ENCODE data around the gene ANKRD35. TPM values are rescaled to one million over a fixed set of nuclear protein-coding genes. Genes with fewer than 3 reads are reported as not detected.
"Not testable (repeated sequence)": the region's sequence is repeated elsewhere in the genome, so short reads cannot be mapped to it uniquely, and the experiment has no call there.

ANKRD35 gene
- total RNA-seq, 2 experiments from 2014 or later: 0.40 to 0.42 TPM

DNA sequence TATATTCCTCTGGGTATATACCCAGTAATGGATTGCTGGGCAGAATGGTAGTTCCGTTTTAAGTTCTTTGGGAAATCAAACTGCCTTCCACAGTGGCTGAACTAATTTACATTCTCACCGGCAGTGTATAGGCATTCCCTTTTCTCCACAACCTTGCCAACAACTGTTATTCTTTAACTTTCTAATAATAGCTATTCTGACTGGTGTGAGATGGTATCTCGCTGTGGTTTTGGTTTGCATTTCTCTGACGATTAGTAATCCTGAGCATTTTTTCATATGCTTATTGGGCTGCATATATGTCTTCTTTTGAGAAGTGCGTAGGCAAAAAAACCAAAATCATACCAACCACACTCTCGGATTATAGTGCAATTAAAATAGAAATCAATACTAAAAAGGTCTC, 67.6 kb downstream of the ANKRD35 start:
- H3K36me3 Mint-ChIP-seq (ENCODE audit: low read depth); H3K4me1 Mint-ChIP-seq; DNase-seq; H3K27me3 Mint-ChIP-seq; H3K9me3 Mint-ChIP-seq; H3K4me3 Mint-ChIP-seq; POLR2A ChIA-PET; H3K27ac Mint-ChIP-seq; CTCF ChIA-PET: not testable (repeated sequence)

Small RNAs within 50 kb of the gene (microRNA-seq; reads per million reads assigned to microRNA genes)
- not detected for gene MIR6736 (ENCODE audit: borderline microRNAs expressed, borderline replicate concordance)

Other genes with a start within 250 kb of the ANKRD35 start
- gene PDZK1, start 178.5 kb downstream of the ANKRD35 start, total RNA-seq: under 1 TPM; 0.25 to 0.42 TPM
- gene CD160, start 166.4 kb downstream of the ANKRD35 start, total RNA-seq: not detected
- gene RNF115, start 61.8 kb downstream of the ANKRD35 start, total RNA-seq: 10 to 100 TPM; 14.8 to 15.6 TPM
- 10 to 100 TPM; 34.5 to 38.7 TPM for gene POLR3C, start 61.7 kb downstream of the ANKRD35 start, total RNA-seq
- gene NUDT17, start 40.2 kb downstream of the ANKRD35 start, total RNA-seq: 1 to 10 TPM; 2.7 to 3.4 TPM
- 10 to 100 TPM; 17.9 to 18.8 TPM for gene PIAS3, start 26.8 kb downstream of the ANKRD35 start, total RNA-seq
- 1 to 10 TPM; 1.5 to 1.9 TPM for gene ITGA10, start 24.2 kb upstream of the ANKRD35 start, total RNA-seq
- gene PEX11B, start 32.9 kb upstream of the ANKRD35 start, total RNA-seq: 10 to 100 TPM; 36.9 to 44.6 TPM
- 100 to 1,000 TPM; 175 to 188 TPM for gene RBM8A, start 41.6 kb upstream of the ANKRD35 start, total RNA-seq
- gene LIX1L, start 72.2 kb upstream of the ANKRD35 start, total RNA-seq: 10 to 100 TPM; 49.5 to 57.5 TPM
- gene ANKRD34A, start 78.7 kb upstream of the ANKRD35 start, total RNA-seq: 1 to 10 TPM; 2.0 to 2.2 TPM
- gene POLR3GL, start 78.8 kb upstream of the ANKRD35 start, total RNA-seq: 10 to 100 TPM; 27.3 to 29.2 TPM
- gene TXNIP, start 110.7 kb upstream of the ANKRD35 start, total RNA-seq: 100 to 1,000 TPM; 240 to 262 TPM
- gene HJV, start 135.9 kb upstream of the ANKRD35 start, total RNA-seq: not detected

Data from activated CD4-positive, alpha-beta T cell treated with anti-CD3 and anti-CD28 coated beads, Interleukin-2, amount 10 ng/mL, durations not matched to agents 7 days and 5 days (primary cell).